ENCODE measurements around the gene SEPTIN5. TPM values are rescaled to one million over a fixed set of nuclear protein-coding genes. Genes with fewer than 3 reads are reported as not detected.

The SEPTIN5 gene
- total RNA-seq, 1 experiment from 2014 or later: 2.0 TPM

DNA sequence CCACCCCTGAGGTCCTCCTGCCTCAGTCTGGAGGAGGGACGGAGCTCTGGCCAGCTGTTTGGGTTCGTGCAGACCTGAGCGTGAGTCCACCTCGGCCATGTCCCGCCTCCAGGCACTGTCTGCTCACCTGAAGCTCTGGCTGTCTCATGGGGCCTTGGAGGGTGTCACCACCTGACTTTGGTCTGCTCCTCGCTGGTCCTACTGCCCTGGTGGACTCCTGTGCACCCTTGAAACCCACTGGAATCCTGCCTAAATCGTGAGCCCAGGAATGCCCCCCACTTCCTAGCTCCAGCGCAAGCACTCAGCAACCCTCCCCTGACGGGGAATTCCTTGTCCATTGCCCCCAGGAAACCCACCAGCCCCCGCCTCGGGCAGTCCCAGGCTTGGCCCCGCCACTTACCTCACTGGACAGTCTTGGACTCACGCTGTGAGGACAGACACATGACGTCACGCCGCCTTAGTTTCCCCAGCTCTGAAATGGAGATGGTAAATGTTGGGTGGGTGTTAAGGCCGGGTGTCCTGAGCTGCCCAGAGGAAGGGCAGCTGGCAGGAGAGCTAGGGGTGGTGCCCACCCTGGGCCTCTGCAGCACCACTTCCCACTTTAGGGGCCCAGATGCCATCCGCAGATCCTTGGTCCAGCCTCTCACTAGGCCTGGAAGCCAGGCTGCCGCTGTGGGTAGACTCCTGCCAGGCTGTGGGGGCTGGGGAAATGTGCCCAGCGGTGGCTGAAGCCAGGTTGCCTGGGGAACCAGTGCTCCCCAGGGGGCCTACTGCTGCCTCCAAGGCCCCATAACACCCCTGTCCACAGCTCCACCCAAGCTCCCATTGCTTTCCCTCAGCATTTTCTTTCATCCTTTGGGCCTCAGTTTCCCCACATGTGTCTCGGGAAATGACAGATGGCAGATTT lies 28.1 kb downstream of the SEPTIN5 start:
- Histone ChIP-seq H3K9me3 (ENCODE audit: insufficient read depth, low read depth) (no peaks in the 10 kb centered on the region), H4K20me1 (ENCODE audit: insufficient read depth) (no peaks in the 10 kb centered on the region), H3K79me2 (ENCODE audit: low read depth) (no peaks in the 10 kb centered on the region), H2AFZ (no peak overlapping the region), H3K4me2 (no peak overlapping the region), H3K4me1 (replicated peaks; ENCODE audit: insufficient read depth) (no peaks in the 10 kb centered on the region), H3K4me3 (no peak overlapping the region), H3K9me2 (ENCODE audit: insufficient read depth) (no peaks in the 10 kb centered on the region), H3K27ac (no peak overlapping the region), H3F3A (ENCODE audit: insufficient read depth, low read depth) (no peaks in the 10 kb centered on the region), H3K27me3 (ENCODE audit: insufficient read depth, low read depth) (no peaks in the 10 kb centered on the region), H3K36me3 (ENCODE audit: low read depth) (no peaks in the 10 kb centered on the region)
- ChIA-PET CTCF (interaction anchor here (1.0 kb wide), 1 partner anchor 168 kb away, joined by 3 read pairs; no protein-coding TSS in a partner anchor), POLR2A (ENCODE audit: unreplicated experiment) (no interaction called here)
- intact Hi-C loops (cut with micrococcal nuclease; ENCODE audit: unreplicated experiment): no loop called here
- no peak for DNase-seq
- no TSS peak for BruUV-seq (replicated peaks)
- TF ChIP-seq CTCF (conservative IDR thresholded peaks at IDR 0.05) (no peak), EZH2 (IDR thresholded peaks at IDR 0.05; ENCODE audit: low read depth) (no peak)

GRCh38 chr22:19743081-19743480 lies 28.8 kb downstream of the SEPTIN5 start:
- Histone ChIP-seq H3K79me2 (ENCODE audit: low read depth) (no peaks in the 10 kb centered on the region), H3K9me2 (ENCODE audit: insufficient read depth) (no peaks in the 10 kb centered on the region), H2AFZ (no peak overlapping the region), H3K27ac (no peak overlapping the region), H3K9me3 (ENCODE audit: insufficient read depth, low read depth) (no peaks in the 10 kb centered on the region), H3K4me1 (replicated peaks; ENCODE audit: insufficient read depth) (no peaks in the 10 kb centered on the region), H3K4me2 (no peak overlapping the region), H4K20me1 (ENCODE audit: insufficient read depth) (no peaks in the 10 kb centered on the region), H3K27me3 (ENCODE audit: insufficient read depth, low read depth) (no peaks in the 10 kb centered on the region), H3K36me3 (ENCODE audit: low read depth) (no peaks in the 10 kb centered on the region), H3F3A (ENCODE audit: insufficient read depth, low read depth) (no peaks in the 10 kb centered on the region), H3K4me3 (no peak overlapping the region)
- no peak for DNase-seq
- no peak for TF ChIP-seq EZH2 (IDR thresholded peaks at IDR 0.05; ENCODE audit: low read depth)
- no peak for TF ChIP-seq CTCF (conservative IDR thresholded peaks at IDR 0.05)
- BruUV-seq (replicated peaks): no TSS peak
- ChIA-PET POLR2A (ENCODE audit: unreplicated experiment) (interaction anchor here (0.6 kb wide), 1 partner anchor 211 kb away, joined by 4 read pairs; no protein-coding TSS in a partner anchor), CTCF (no interaction called here)
- intact Hi-C loops (cut with micrococcal nuclease; ENCODE audit: unreplicated experiment): no loop called here

DNA sequence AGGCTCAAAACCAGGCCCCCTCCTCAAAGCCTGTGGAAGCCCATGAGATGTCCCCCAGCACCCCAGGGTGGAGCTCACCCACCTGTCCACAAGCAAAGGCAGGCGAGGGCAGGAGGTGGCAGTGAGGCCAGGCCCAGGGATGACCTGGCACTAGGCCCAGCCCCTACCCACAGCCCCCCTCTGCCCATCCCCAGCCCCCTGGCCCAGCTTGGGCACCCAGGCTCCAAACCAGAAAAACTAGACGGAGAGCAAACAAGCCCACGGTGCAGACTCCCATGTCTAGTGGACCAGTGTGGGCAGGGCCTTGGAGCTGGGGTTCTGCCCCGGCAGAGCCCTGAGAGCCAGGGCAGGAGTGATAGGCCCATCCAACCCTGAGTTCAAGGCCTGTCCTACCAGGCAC lies 29.3 kb downstream of the SEPTIN5 start:
- no peak overlapping the region for H3K4me3 ChIP-seq
- no peak overlapping the region for H3K4me2 ChIP-seq
- no peaks in the 10 kb centered on the region for H3F3A ChIP-seq (ENCODE audit: insufficient read depth, low read depth)
- H2AFZ ChIP-seq: no peak overlapping the region
- H3K4me1 ChIP-seq (replicated peaks; ENCODE audit: insufficient read depth): no peaks in the 10 kb centered on the region
- no peaks in the 10 kb centered on the region for H3K27me3 ChIP-seq (ENCODE audit: insufficient read depth, low read depth)
- no peaks in the 10 kb centered on the region for H3K79me2 ChIP-seq (ENCODE audit: low read depth)
- no peaks in the 10 kb centered on the region for H4K20me1 ChIP-seq (ENCODE audit: insufficient read depth)
- TF ChIP-seq EZH2 (IDR thresholded peaks at IDR 0.05; ENCODE audit: low read depth) (no peak), CTCF (conservative IDR thresholded peaks at IDR 0.05) (no peak)
- intact Hi-C loops (cut with micrococcal nuclease; ENCODE audit: unreplicated experiment): no loop called here
- H3K9me2 ChIP-seq (ENCODE audit: insufficient read depth): no peaks in the 10 kb centered on the region
- DNase-seq: no peak
- no peak overlapping the region for H3K27ac ChIP-seq
- POLR2A ChIA-PET (ENCODE audit: unreplicated experiment): interaction anchor here (0.6 kb wide), 1 partner anchor 210 kb away, joined by 4 read pairs; no protein-coding TSS in a partner anchor
- no TSS peak for BruUV-seq (replicated peaks)
- CTCF ChIA-PET: no interaction called here
- no peaks in the 10 kb centered on the region for H3K9me3 ChIP-seq (ENCODE audit: insufficient read depth, low read depth)
- no peaks in the 10 kb centered on the region for H3K36me3 ChIP-seq (ENCODE audit: low read depth)

Measured in PC-9 (cell line).